ENCODE measurements around the gene ICAM5. TPM values are rescaled to one million over a fixed set of nuclear protein-coding genes. Genes with fewer than 3 reads are reported as not detected.

ICAM5 gene
- total RNA-seq, 4 donors from 2014 or later: 0.27 to 0.48 TPM; not detected in 2

GRCh38 chr19:10290357-10290875, 664 bp downstream of the ICAM5 start:
- TF ChIP-seq POLR2A (IDR thresholded peaks at IDR 0.05) (no peak), CTCF (IDR thresholded peaks at IDR 0.05) (no peak), POLR2AphosphoS5 (IDR thresholded peaks at IDR 0.05) (no peak), EP300 (IDR thresholded peaks at IDR 0.05; ENCODE audit: low read depth) (no peak)
- Histone ChIP-seq H3K4me3 (peak overlapping the region in 2 of 4 donors; percentile 36 to 41), H3K27ac (no peak overlapping the region), H3K4me1 (peaks cover 41 to 69% (median 65%) of the 10 kb centered on the region in 4 donors), H3K36me3 (no peaks in the 10 kb centered on the region), H3K27me3 (peaks cover 89% of the 10 kb centered on the region), H3K9me3 (no peaks in the 10 kb centered on the region)
- peak; percentile 15 for DNase-seq
- WGBS, 2 donors (ENCODE audit: low coverage in 1 of 2): 2 to 29% methylated on average over 1 to 30 of the region's 30 CpGs
- intact Hi-C loops (cut with DNase I; ENCODE audit: low total_unique reads): no loop called here
- in situ Hi-C loops (cut with MboI; ENCODE audit: low pct_ligation_motif_present in 1 of 4, low pct_unique_long_range_greater_than_20kb in 1 of 4, low sequenced_read_pairs in 3 of 4): no loop called here

- Histone ChIP-seq H3K27ac (peak overlapping the region in 2 of 4 donors; percentile 11 to 18), H3K4me3 (peak overlapping the region; percentile 2 to 41 (median 22)), H3K9me3 (no peaks in the 10 kb centered on the region), H3K36me3 (no peaks in the 10 kb centered on the region), H3K4me1 (peaks cover 45 to 75% (median 71%) of the 10 kb centered on the region in 4 donors), H3K27me3 (peaks cover 95% of the 10 kb centered on the region)
- 0% methylated on average over 32 of the region's 57 CpGs; no CpG with 5 or more reads in 1 of the 2 donors for WGBS, 2 donors (ENCODE audit: low coverage in 1 of 2)
- peak; percentile 76 for DNase-seq
- intact Hi-C loops (cut with DNase I; ENCODE audit: low total_unique reads) (no loop called here), in situ Hi-C loops (cut with MboI; ENCODE audit: low pct_ligation_motif_present in 1 of 4, low pct_unique_long_range_greater_than_20kb in 1 of 4, low sequenced_read_pairs in 3 of 4) (no loop called here)
- TF ChIP-seq POLR2A (IDR thresholded peaks at IDR 0.05): no peak
- no peak for TF ChIP-seq CTCF (IDR thresholded peaks at IDR 0.05)
- peak in 1 of 3 donors; percentile 13 for TF ChIP-seq POLR2AphosphoS5 (IDR thresholded peaks at IDR 0.05)
Measured at GRCh38 chr19:10290876-10291553, 1.3 kb downstream of the ICAM5 start.

- Histone ChIP-seq H3K4me3 (peak overlapping the region; percentile 2 to 41 (median 22)), H3K27ac (peak overlapping the region in 2 of 4 donors; percentile 11 to 18)
Measured at GRCh38 chr19:10291554-10292205, 1.9 kb downstream of the ICAM5 start.

More at GRCh38 chr19:10291554-10292205, 1.9 kb downstream of the ICAM5 start:
- Histone ChIP-seq H3K9me3 (no peaks in the 10 kb centered on the region), H3K4me1 (peaks cover 47 to 80% (median 73%) of the 10 kb centered on the region in 4 donors), H3K27me3 (peaks cover 100% of the 10 kb centered on the region), H3K36me3 (no peaks in the 10 kb centered on the region)
- WGBS, 2 donors (ENCODE audit: low coverage in 1 of 2): 3 to 10% methylated on average over 11 to 41 of the region's 49 CpGs
- in situ Hi-C loops (cut with MboI; ENCODE audit: low pct_ligation_motif_present in 1 of 4, low pct_unique_long_range_greater_than_20kb in 1 of 4, low sequenced_read_pairs in 3 of 4) (no loop called here), intact Hi-C loops (cut with DNase I; ENCODE audit: low total_unique reads) (no loop called here)
- no peak for TF ChIP-seq EP300 (IDR thresholded peaks at IDR 0.05; ENCODE audit: low read depth)
- no peak for TF ChIP-seq CTCF (IDR thresholded peaks at IDR 0.05)
- TF ChIP-seq POLR2A (IDR thresholded peaks at IDR 0.05): no peak
- TF ChIP-seq POLR2AphosphoS5 (IDR thresholded peaks at IDR 0.05): no peak
- DNase-seq: no peak
